Activated T-cell treated with anti-CD3 and anti-CD28 coated beads, Interleukin-2, amount 50 U/mL, for 72 hours (primary cell): ENCODE measurements around the gene SULT1E1. TPM values are rescaled to one million over a fixed set of nuclear protein-coding genes. Genes with fewer than 3 reads are reported as not detected.

Source experiments
- ATAC-seq, 2 donors: fragments of 150-1000 bp; cut with Tn5 transposase; replicated peaks in 1 of 2; 2 replicates each; pipeline ENCODE4 v1.10.0; 2021; ENCODE audit warnings: moderate library complexity in 2 of 2, mild to moderate bottlenecking in 1 of 2
- DNase-seq, 2 donors: peaks; one replicate each; pipeline ENCODE4 v3.0.0; 2021 to 2022; ENCODE audit warnings: mixed read lengths in 1 of 2
- H3K27ac Mint-ChIP-seq: one replicate; pipeline ENCODE4 v1.8.0; 2022; ENCODE audit warnings: mild to moderate bottlenecking, moderate library complexity, mixed read lengths
- H3K27me3 Mint-ChIP-seq: one replicate; pipeline ENCODE4 v1.8.0; 2022; ENCODE audit warnings: low read depth, mixed read lengths
- H3K36me3 Mint-ChIP-seq, 2 donors: one replicate each; pipeline ENCODE4 v1.8.0; 2022; ENCODE audit warnings: mixed read lengths in 2 of 2, mild to moderate bottlenecking in 1 of 2; ENCODE audit not compliant: insufficient read depth in 2 of 2
- H3K4me1 Mint-ChIP-seq: one replicate; pipeline ENCODE4 v1.8.0; 2022; ENCODE audit warnings: low read depth, mixed read lengths
- H3K4me3 Mint-ChIP-seq, 2 donors: one replicate each; pipeline ENCODE4 v1.8.0; 2022; ENCODE audit warnings: mild to moderate bottlenecking in 2 of 2, mixed read lengths in 2 of 2, moderate library complexity in 2 of 2
- H3K9me3 Mint-ChIP-seq, 2 donors: one replicate each; pipeline ENCODE4 v1.8.0; 2022; ENCODE audit warnings: mixed read lengths in 2 of 2
- total RNA-seq, 2 donors: library from RNA; stranded (reverse); gene quantifications; one replicate each; pipeline ENCODE4 v1.2.3, GENCODE V29; 2022

The SULT1E1 gene
- total RNA-seq, 2 donors from 2014 or later, result not detected

DNA sequence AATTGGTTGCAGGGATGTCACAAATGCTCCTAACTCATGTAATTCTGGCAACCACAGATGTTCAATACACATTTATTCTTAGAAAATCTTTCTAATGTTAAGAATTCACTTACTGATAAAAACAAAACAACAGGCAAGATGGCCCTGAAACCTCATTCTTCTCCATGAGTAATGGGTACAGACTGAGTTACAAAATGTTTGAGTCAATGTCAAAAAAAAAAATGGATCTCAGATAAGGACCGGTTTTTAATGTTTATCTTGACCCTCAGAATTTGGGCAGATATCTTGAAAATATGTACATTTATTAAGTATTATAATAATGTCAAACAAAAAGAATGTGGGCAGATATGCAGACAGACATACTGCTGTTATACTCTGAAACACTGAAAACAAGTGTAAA is 1.8 kb upstream of the SULT1E1 start:
- no peaks in the 10 kb centered on the region for H3K9me3 Mint-ChIP-seq
- H3K27me3 Mint-ChIP-seq, result no peaks in the 10 kb centered on the region
- no peak overlapping the region for H3K4me3 Mint-ChIP-seq
- H3K4me1 Mint-ChIP-seq, result no peaks in the 10 kb centered on the region
- DNase-seq (no peak), ATAC-seq (no peak)
- no peaks in the 10 kb centered on the region for H3K36me3 Mint-ChIP-seq
- H3K27ac Mint-ChIP-seq, result no peak overlapping the region

DNA sequence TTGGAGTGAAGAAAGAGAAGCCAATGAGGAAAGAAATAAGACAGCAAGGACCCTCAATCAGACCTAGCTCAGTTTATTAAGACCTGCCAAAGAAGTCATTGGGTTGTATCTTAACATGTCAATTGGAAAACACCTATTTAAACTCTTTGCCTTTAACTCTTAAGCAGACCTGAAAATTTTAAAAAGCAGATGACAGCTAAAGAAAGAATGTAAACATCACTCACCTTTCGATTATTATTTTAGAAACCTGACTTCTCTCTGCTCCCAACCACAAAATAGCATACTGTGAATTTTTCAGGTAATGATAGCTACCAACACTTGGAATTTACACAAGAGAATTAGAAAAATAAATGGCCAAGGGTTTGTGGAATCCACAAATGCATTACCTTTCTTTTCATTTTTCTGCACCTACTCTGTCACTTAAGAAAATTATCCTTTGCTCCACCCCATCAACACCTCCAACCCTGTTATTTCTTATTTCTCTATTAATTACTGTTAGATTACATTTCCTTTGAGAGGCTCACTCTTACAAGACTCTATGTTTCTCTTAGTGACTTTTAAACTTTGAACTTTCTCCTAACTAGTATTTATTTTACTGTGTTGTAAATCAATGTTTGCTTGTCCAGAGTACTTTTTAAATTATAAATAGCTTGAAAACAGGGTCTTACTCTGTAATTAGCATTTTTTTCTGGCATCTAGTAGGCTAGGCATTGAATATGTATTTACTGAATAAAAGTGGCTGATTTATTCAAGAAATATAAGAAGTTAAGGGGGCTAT is 765 bp upstream of the SULT1E1 start:
- DNase-seq (no peak), ATAC-seq (no peak)
- no peaks in the 10 kb centered on the region for H3K27me3 Mint-ChIP-seq
- H3K36me3 Mint-ChIP-seq, result peaks cover 0 to 1% of the 10 kb centered on the region in 2 donors
- H3K4me1 Mint-ChIP-seq, result no peaks in the 10 kb centered on the region
- H3K27ac Mint-ChIP-seq, result no peak overlapping the region
- no peaks in the 10 kb centered on the region for H3K9me3 Mint-ChIP-seq
- no peak overlapping the region for H3K4me3 Mint-ChIP-seq

GRCh38 chr4:69859140-69859685 is 732 bp downstream of the SULT1E1 start:
- Mint-ChIP-seq H3K27me3 (no peaks in the 10 kb centered on the region), H3K9me3 (no peaks in the 10 kb centered on the region), H3K4me1 (no peaks in the 10 kb centered on the region), H3K27ac (no peak overlapping the region), H3K36me3 (peaks cover 0 to 1% of the 10 kb centered on the region in 2 donors), H3K4me3 (no peak overlapping the region)
- DNase-seq, result no peak
- ATAC-seq, result no peak

- DNase-seq (no peak), ATAC-seq (no peak)
- Mint-ChIP-seq H3K27me3 (peaks cover under 1% of the 10 kb centered on the region), H3K27ac (no peak overlapping the region), H3K4me1 (no peaks in the 10 kb centered on the region), H3K9me3 (no peaks in the 10 kb centered on the region), H3K4me3 (no peak overlapping the region), H3K36me3 (peaks cover 0 to 1% of the 10 kb centered on the region in 2 donors)
Observed at GRCh38 chr4:69858690-69859089, 1.3 kb downstream of the SULT1E1 start.

GRCh38 chr4:69855822-69856221 is 4.1 kb downstream of the SULT1E1 start:
- H3K36me3 Mint-ChIP-seq, result peaks cover 0 to 1% of the 10 kb centered on the region in 2 donors
- DNase-seq (no peak), ATAC-seq (no peak)
- no peak overlapping the region for H3K4me3 Mint-ChIP-seq
- no peak overlapping the region for H3K27ac Mint-ChIP-seq
- peaks cover 6% of the 10 kb centered on the region for H3K27me3 Mint-ChIP-seq
- no peaks in the 10 kb centered on the region for H3K4me1 Mint-ChIP-seq
- H3K9me3 Mint-ChIP-seq, result no peaks in the 10 kb centered on the region

GRCh38 chr4:69849969-69850368 is 10.0 kb downstream of the SULT1E1 start:
- peak; percentile 68 to 74 for ATAC-seq
- H3K27ac Mint-ChIP-seq, result no peak overlapping the region
- H3K27me3 Mint-ChIP-seq, result peaks cover 6% of the 10 kb centered on the region
- no peaks in the 10 kb centered on the region for H3K36me3 Mint-ChIP-seq
- no peak overlapping the region for H3K4me3 Mint-ChIP-seq
- H3K9me3 Mint-ChIP-seq, result no peaks in the 10 kb centered on the region
- DNase-seq, result no peak
- peaks cover 11% of the 10 kb centered on the region for H3K4me1 Mint-ChIP-seq

DNA sequence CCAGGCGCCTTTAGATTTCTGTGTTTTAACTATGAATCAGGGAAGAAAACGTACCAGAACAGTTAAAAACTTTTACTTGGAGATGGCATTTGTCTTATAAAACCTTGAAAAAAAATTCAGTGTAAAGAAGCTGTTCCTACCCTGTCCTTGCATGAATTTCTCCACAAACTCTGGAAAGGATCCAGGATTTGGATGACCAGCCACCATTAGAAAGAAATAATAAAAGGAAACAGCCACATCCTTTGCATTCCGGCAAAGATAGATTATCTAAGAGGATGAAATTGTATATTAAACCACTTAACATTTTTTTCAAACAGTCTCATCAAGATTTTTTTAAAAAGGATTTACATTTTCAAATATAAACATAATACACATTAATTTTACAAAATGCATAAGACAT is 10.6 kb downstream of the SULT1E1 start:
- Mint-ChIP-seq H3K9me3 (no peaks in the 10 kb centered on the region), H3K27me3 (peaks cover 6% of the 10 kb centered on the region), H3K4me3 (no peak overlapping the region), H3K36me3 (no peaks in the 10 kb centered on the region), H3K27ac (no peak overlapping the region), H3K4me1 (peaks cover 11% of the 10 kb centered on the region)
- ATAC-seq, result no peak
- DNase-seq, result no peak

GRCh38 chr4:69848028-69848427 is 11.9 kb downstream of the SULT1E1 start:
- Mint-ChIP-seq H3K27ac (no peak overlapping the region), H3K4me3 (no peak overlapping the region)
- ATAC-seq, result no peak

GRCh38 chr4:69843932-69844331 is 16.0 kb downstream of the SULT1E1 start:
- no peaks in the 10 kb centered on the region for H3K9me3 Mint-ChIP-seq
- no peak for DNase-seq
- no peaks in the 10 kb centered on the region for H3K4me1 Mint-ChIP-seq
- no peak overlapping the region for H3K4me3 Mint-ChIP-seq
- no peaks in the 10 kb centered on the region for H3K27me3 Mint-ChIP-seq
- ATAC-seq, result no peak
- H3K27ac Mint-ChIP-seq, result no peak overlapping the region
- H3K36me3 Mint-ChIP-seq, result no peaks in the 10 kb centered on the region

More at GRCh38 chr4:69848028-69848427, 11.9 kb downstream of the SULT1E1 start:
- DNase-seq, result no peak
- Mint-ChIP-seq H3K4me1 (peaks cover 11% of the 10 kb centered on the region), H3K9me3 (no peaks in the 10 kb centered on the region), H3K36me3 (no peaks in the 10 kb centered on the region), H3K27me3 (no peaks in the 10 kb centered on the region)

- Mint-ChIP-seq H3K9me3 (no peaks in the 10 kb centered on the region), H3K4me1 (no peaks in the 10 kb centered on the region), H3K27me3 (no peaks in the 10 kb centered on the region), H3K4me3 (no peak overlapping the region), H3K36me3 (no peaks in the 10 kb centered on the region), H3K27ac (no peak overlapping the region)
- ATAC-seq, result no peak
- no peak for DNase-seq
Observed at GRCh38 chr4:69843301-69843700, 16.6 kb downstream of the SULT1E1 start.

DNA sequence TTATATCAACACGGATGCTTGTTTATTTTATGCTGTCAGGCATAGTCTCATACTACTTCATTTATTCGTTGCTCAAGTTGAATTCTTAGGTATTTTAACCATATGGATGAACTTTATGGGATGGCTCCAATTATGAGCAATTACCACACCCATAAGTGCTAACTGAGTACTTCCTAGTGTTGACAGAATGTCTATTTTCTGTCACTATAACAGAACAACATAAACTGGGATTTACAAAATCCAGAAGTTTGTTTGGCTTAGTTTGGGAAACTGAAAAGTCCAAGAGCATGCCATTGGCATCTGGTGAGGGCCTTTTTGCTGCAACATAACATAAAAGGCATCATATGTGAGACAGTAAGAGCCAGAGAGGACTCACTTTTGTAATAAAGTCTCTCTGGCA is 21.0 kb downstream of the SULT1E1 start:
- DNase-seq, result no peak
- no peaks in the 10 kb centered on the region for H3K4me1 Mint-ChIP-seq
- H3K27ac Mint-ChIP-seq, result no peak overlapping the region
- H3K36me3 Mint-ChIP-seq, result no peaks in the 10 kb centered on the region
- no peak overlapping the region for H3K4me3 Mint-ChIP-seq
- no peaks in the 10 kb centered on the region for H3K9me3 Mint-ChIP-seq
- no peaks in the 10 kb centered on the region for H3K27me3 Mint-ChIP-seq
- no peak for ATAC-seq

- H3K27ac Mint-ChIP-seq, result no peak overlapping the region
- no peak for DNase-seq
- no peak overlapping the region for H3K4me3 Mint-ChIP-seq
- no peak for ATAC-seq
- H3K9me3 Mint-ChIP-seq, result no peaks in the 10 kb centered on the region
- H3K4me1 Mint-ChIP-seq, result peaks cover 8% of the 10 kb centered on the region
- H3K36me3 Mint-ChIP-seq, result no peaks in the 10 kb centered on the region
- no peaks in the 10 kb centered on the region for H3K27me3 Mint-ChIP-seq
Observed at GRCh38 chr4:69836287-69836686, 23.7 kb downstream of the SULT1E1 start.

GRCh38 chr4:69835766-69836165 is 24.2 kb downstream of the SULT1E1 start:
- peaks cover 13% of the 10 kb centered on the region for H3K4me1 Mint-ChIP-seq
- H3K36me3 Mint-ChIP-seq, result no peaks in the 10 kb centered on the region
- ATAC-seq, result no peak
- H3K27ac Mint-ChIP-seq, result no peak overlapping the region
- H3K9me3 Mint-ChIP-seq, result no peaks in the 10 kb centered on the region
- H3K4me3 Mint-ChIP-seq, result no peak overlapping the region
- DNase-seq, result no peak
- H3K27me3 Mint-ChIP-seq, result no peaks in the 10 kb centered on the region

DNA sequence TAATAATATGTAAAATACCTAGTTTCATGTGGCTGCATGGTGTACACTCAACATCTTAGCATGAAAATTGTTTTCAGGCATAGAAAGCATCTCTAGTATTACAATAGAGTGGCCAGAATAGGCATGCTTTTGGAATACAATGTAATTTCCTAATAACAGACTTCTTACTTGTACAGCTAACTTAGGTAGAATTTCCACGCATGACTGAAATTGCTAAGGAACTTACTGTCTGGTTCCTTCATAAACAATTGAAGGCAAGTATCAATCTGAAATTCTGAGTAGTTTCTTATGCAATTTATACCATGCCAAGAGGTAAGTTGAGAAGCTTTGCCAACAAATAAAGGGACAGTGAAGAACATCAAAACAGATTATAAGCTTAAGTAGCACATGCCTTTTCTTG is 26.7 kb downstream of the SULT1E1 start:
- H3K27ac Mint-ChIP-seq, result no peak overlapping the region
- H3K4me1 Mint-ChIP-seq, result peaks cover 18% of the 10 kb centered on the region
- H3K27me3 Mint-ChIP-seq, result no peaks in the 10 kb centered on the region
- no peaks in the 10 kb centered on the region for H3K36me3 Mint-ChIP-seq
- DNase-seq (no peak), ATAC-seq (no peak)
- no peaks in the 10 kb centered on the region for H3K9me3 Mint-ChIP-seq
- H3K4me3 Mint-ChIP-seq, result no peak overlapping the region
